H9 (cell line): ENCODE data around the gene ZFAND3. TPM values are rescaled to one million over a fixed set of nuclear protein-coding genes. Genes with fewer than 3 reads are reported as not detected.

Source experiments
- DNase-seq: peaks from one replicate; pipeline ENCODE4 v3.0.0-alpha.2; 2017
- H2AFZ ChIP-seq: one replicate; pipeline ENCODE4 v1.6.1; 2013; ENCODE audit warnings: mild to moderate bottlenecking, low read length, control low read depth, moderate library complexity
- H2AK5ac ChIP-seq: 2 replicates; pipeline ENCODE4 v1.6.1; 2013; ENCODE audit warnings: low read length, control low read depth, mixed read lengths; ENCODE audit not compliant: insufficient read length
- H2BK120ac ChIP-seq: one replicate; pipeline ENCODE4 v1.6.1; 2013; ENCODE audit warnings: low read depth, mild to moderate bottlenecking, low read length, control low read depth, inconsistent platforms; ENCODE audit not compliant: poor library complexity, severe bottlenecking
- H2BK12ac ChIP-seq: 2 replicates; pipeline ENCODE4 v1.6.1; 2013; ENCODE audit warnings: low read length, control low read depth, mixed read lengths, low read depth; ENCODE audit not compliant: insufficient read length
- H2BK15ac ChIP-seq: 2 replicates; pipeline ENCODE4 v1.6.1; 2013; ENCODE audit warnings: low read depth, low read length, control low read depth
- H2BK20ac ChIP-seq: one replicate; pipeline ENCODE4 v1.6.1; 2013; ENCODE audit warnings: low read depth, mild to moderate bottlenecking, low read length, control low read depth, inconsistent platforms; ENCODE audit not compliant: poor library complexity, severe bottlenecking
- H2BK5ac ChIP-seq: 2 replicates; pipeline ENCODE4 v1.6.1; 2013; ENCODE audit warnings: low read length, control low read depth, mixed read lengths; ENCODE audit not compliant: insufficient read length
- H3K14ac ChIP-seq: 2 replicates; pipeline ENCODE4 v1.6.1; 2013; ENCODE audit warnings: low read length, control low read depth; ENCODE audit not compliant: insufficient read depth
- H3K18ac ChIP-seq: 2 replicates; pipeline ENCODE4 v1.6.1; 2013; ENCODE audit warnings: low read depth, mild to moderate bottlenecking, mixed read lengths, low read length, control low read depth; ENCODE audit not compliant: insufficient read length
- H3K23ac ChIP-seq: 2 replicates; pipeline ENCODE4 v1.6.1; 2013; ENCODE audit warnings: low read length, control low read depth, mixed read lengths, low read depth; ENCODE audit not compliant: insufficient read length
- H3K23me2 ChIP-seq: 2 replicates; pipeline ENCODE4 v1.6.1; 2013; ENCODE audit warnings: low read depth, mild to moderate bottlenecking, mixed read lengths, low read length, control low read depth; ENCODE audit not compliant: insufficient read length, poor library complexity, severe bottlenecking
- H3K27ac ChIP-seq: 2 replicates; pipeline ENCODE4 v1.5.1; 2013; ENCODE audit warnings: low read length, control low read depth, mixed read lengths, low read depth; ENCODE audit not compliant: insufficient read length
- H3K27me3 ChIP-seq: 2 replicates; pipeline ENCODE4 v1.6.1; 2013; ENCODE audit warnings: low read length, control low read depth, inconsistent platforms; ENCODE audit not compliant: insufficient read depth
- H3K4ac ChIP-seq: 2 replicates; pipeline ENCODE4 v1.6.1; 2013; ENCODE audit warnings: low read depth, mild to moderate bottlenecking, control low read depth, inconsistent platforms, low read length, moderate library complexity
- H3K4me1 ChIP-seq: 2 replicates; pipeline ENCODE4 v1.6.1; 2013; ENCODE audit warnings: low read length, control low read depth, inconsistent platforms; ENCODE audit not compliant: insufficient read depth
- H3K4me2 ChIP-seq: 2 replicates; pipeline ENCODE4 v1.6.1; 2013; ENCODE audit warnings: low read length, control low read depth, mixed read lengths; ENCODE audit not compliant: insufficient read length, insufficient read depth
- H3K56ac ChIP-seq: 2 replicates; pipeline ENCODE4 v1.6.1; 2013; ENCODE audit warnings: low read depth, mild to moderate bottlenecking, mixed read lengths, low read length, control low read depth; ENCODE audit not compliant: insufficient read length
- H3K79me1 ChIP-seq: 2 replicates; pipeline ENCODE4 v1.6.1; 2013; ENCODE audit warnings: low read depth, mild to moderate bottlenecking, moderate library complexity, low read length, control low read depth, inconsistent platforms; ENCODE audit not compliant: insufficient read depth, poor library complexity, severe bottlenecking
- H3K79me2 ChIP-seq: 2 replicates; pipeline ENCODE4 v1.6.1; 2013; ENCODE audit warnings: low read length, control low read depth, inconsistent platforms; ENCODE audit not compliant: insufficient read depth
- H3K9ac ChIP-seq: 2 replicates; pipeline ENCODE4 v1.6.1; 2013; ENCODE audit warnings: low read length, control low read depth, mixed read lengths; ENCODE audit not compliant: insufficient read length; ENCODE audit errors: extremely low read depth
- H3K9me3 ChIP-seq: one replicate; pipeline ENCODE4 v1.6.1; 2013; ENCODE audit warnings: low read depth, low read length, inconsistent platforms; ENCODE audit not compliant: control insufficient read depth
- H3T11ph ChIP-seq: one replicate; pipeline ENCODE4 v1.6.1; 2013; ENCODE audit warnings: mild to moderate bottlenecking, low read length, control low read depth, inconsistent platforms
- H4K20me1 ChIP-seq: one replicate; pipeline ENCODE4 v1.6.1; 2013; ENCODE audit not compliant: control insufficient read depth, insufficient read length, insufficient read depth
- H4K5ac ChIP-seq: 2 replicates; pipeline ENCODE4 v1.6.1; 2013; ENCODE audit warnings: low read depth, mild to moderate bottlenecking, mixed read lengths, low read length, control low read depth; ENCODE audit not compliant: insufficient read length
- H4K8ac ChIP-seq: replicated peaks from 2 replicates; pipeline ENCODE4 v1.6.1; 2013; ENCODE audit warnings: low read length, control low read depth, mixed read lengths, low read depth; ENCODE audit not compliant: insufficient read length
- H4K91ac ChIP-seq: 2 replicates; pipeline ENCODE4 v1.6.1; 2013; ENCODE audit warnings: low read depth, mild to moderate bottlenecking, moderate library complexity, mixed read lengths, low read length, control low read depth; ENCODE audit not compliant: insufficient read length
- H3K27ac Mint-ChIP-seq, 3 experiments: 2 replicates in 2 of 3; 3 replicates in 1 of 3; pipeline ENCODE4 v1.8.0; 2020 to 2021; ENCODE audit warnings: mixed read lengths in 3 of 3, mild to moderate bottlenecking in 1 of 3, moderate library complexity in 1 of 3
- H3K27me3 Mint-ChIP-seq: 2 replicates; pipeline ENCODE4 v1.8.0; 2021; ENCODE audit warnings: low read depth, mild to moderate bottlenecking, moderate library complexity, mixed read lengths
- H3K36me3 Mint-ChIP-seq, 3 experiments: 2 replicates in 2 of 3; 3 replicates in 1 of 3; pipeline ENCODE4 v1.8.0; 2020 to 2021; ENCODE audit warnings: low read depth in 3 of 3, mixed read lengths in 3 of 3; ENCODE audit not compliant: insufficient read depth in 1 of 3
- H3K4me1 Mint-ChIP-seq, 2 experiments: 2 replicates each; pipeline ENCODE4 v1.8.0; 2020; ENCODE audit warnings: mixed read lengths in 2 of 2
- H3K4me3 Mint-ChIP-seq, 2 experiments: 2 replicates in 1 of 2; 3 replicates in 1 of 2; pipeline ENCODE4 v1.8.0; 2020 to 2021; ENCODE audit warnings: mild to moderate bottlenecking in 2 of 2, mixed read lengths in 2 of 2, moderate library complexity in 1 of 2
- H3K9me3 Mint-ChIP-seq, 2 experiments: 2 replicates in 1 of 2; 3 replicates in 1 of 2; pipeline ENCODE4 v1.8.0; 2020; ENCODE audit warnings: mild to moderate bottlenecking in 2 of 2, mixed read lengths in 2 of 2, moderate library complexity in 1 of 2
- CTCF ChIP-seq: fragments of 200-600 bp; sonication (generic); conservative IDR thresholded peaks from 3 replicates; pipeline ENCODE4 v1.8.0; 2021; ENCODE audit warnings: antibody characterized with exemption, mild to moderate bottlenecking
- WGBS: extraction: QIAGEN DNeasy Blood & Tissue Kit; methylation state at CpG from one replicate; pipeline ENCODE4 v1.1.7; 2013; ENCODE audit warnings: missing lambda C conversion rate, low lambda C conversion rate, mixed read lengths; ENCODE audit not compliant: insufficient read length; ENCODE audit errors: extremely low coverage; 5-methylcytosine and 5-hydroxymethylcytosine counted together
- total RNA-seq: library from RNA; stranded (reverse); gene quantifications from 2 replicates; pipeline ENCODE4 v1.2.1, GENCODE V29; 2021

The ZFAND3 gene
- total RNA-seq, 1 experiment from 2014 or later, result 57.7 TPM

DNA sequence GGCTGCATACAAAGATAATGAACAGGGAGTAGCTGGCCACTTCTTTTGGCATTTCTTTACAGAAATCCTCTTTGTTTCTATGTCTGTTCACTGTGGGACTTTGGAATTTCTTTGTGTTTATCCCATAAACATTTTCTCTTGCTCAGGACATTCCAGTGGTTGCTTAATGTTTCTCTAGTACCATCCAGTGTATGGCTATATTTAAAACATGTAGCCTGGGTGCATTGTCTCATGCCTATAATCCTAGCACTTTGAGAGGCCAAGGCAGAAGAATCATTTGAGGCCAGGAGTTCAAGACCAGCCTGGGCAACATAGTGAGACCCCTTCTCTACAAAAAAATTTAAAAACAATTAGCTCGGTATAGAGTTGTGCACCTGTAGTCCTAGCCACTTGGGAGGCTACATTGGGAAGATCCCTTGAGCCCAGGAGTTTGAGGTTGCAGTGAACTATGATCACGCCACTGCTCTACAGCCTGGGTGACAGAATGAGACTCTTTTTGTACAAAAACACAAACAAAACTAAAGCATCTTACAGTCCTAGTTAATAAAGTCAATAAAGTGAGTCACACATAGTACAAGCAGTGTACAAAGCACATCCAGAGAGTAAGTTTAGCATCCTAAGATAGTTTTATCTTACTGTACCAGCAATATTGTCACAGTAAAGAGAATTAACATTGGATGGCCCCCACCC lies 63.3 kb downstream of the ZFAND3 start:
- no peaks in the 10 kb centered on the region for H3K27me3 ChIP-seq
- TF ChIP-seq CTCF, result no peak
- H3K9ac ChIP-seq, result no peak overlapping the region
- H3T11ph ChIP-seq, result no peak overlapping the region
- no peak overlapping the region for H4K8ac ChIP-seq
- H3K23ac ChIP-seq, result no peak overlapping the region
- no CpG with 5 or more reads among the region's 2 CpGs for WGBS
- Mint-ChIP-seq H3K9me3 (no peaks in the 10 kb centered on the region), H3K27me3 (no peaks in the 10 kb centered on the region), H3K36me3 (no peaks in the 10 kb centered on the region), H3K27ac (no peak overlapping the region), H3K4me3 (no peak overlapping the region), H3K4me1 (peaks cover 23 to 37% of the 10 kb centered on the region in 2 experiments)
- no peak overlapping the region for H3K14ac ChIP-seq
- H2AK5ac ChIP-seq, result no peak overlapping the region
- no peak overlapping the region for H3K4ac ChIP-seq
- H4K20me1 ChIP-seq, result no peaks in the 10 kb centered on the region
- no peak overlapping the region for H3K18ac ChIP-seq
- H3K56ac ChIP-seq, result no peak overlapping the region
- no peak overlapping the region for H2AFZ ChIP-seq
- H3K79me2 ChIP-seq, result peaks cover 4% of the 10 kb centered on the region; the same call in 1 of the 2 replicates
- no peak overlapping the region for H4K5ac ChIP-seq
- H3K23me2 ChIP-seq, result no peaks in the 10 kb centered on the region
- H2BK120ac ChIP-seq, result no peak overlapping the region
- H2BK15ac ChIP-seq, result no peak overlapping the region
- DNase-seq, result no peak
- H4K91ac ChIP-seq, result no peak overlapping the region
- no peaks in the 10 kb centered on the region for H3K9me3 ChIP-seq
- H2BK5ac ChIP-seq, result no peak overlapping the region
- H3K27ac ChIP-seq, result no peak overlapping the region
- no peak overlapping the region for H2BK20ac ChIP-seq
- no peak overlapping the region for H2BK12ac ChIP-seq
- peaks cover 5% of the 10 kb centered on the region for H3K79me1 ChIP-seq
- no peak overlapping the region for H3K4me2 ChIP-seq
- peaks cover 5% of the 10 kb centered on the region; the same call in 1 of the 2 replicates for H3K4me1 ChIP-seq
